Neuronal stem cell (in vitro differentiated cells): ENCODE measurements around the gene FOXI2.
A peak's percentile ranks its signal among the peaks of the same experiment; 100 is the strongest.

ENCODE experiments used
- DNase-seq: peaks from one replicate; pipeline ENCODE4 v3.0.0-alpha.2; 2013; ENCODE audit warnings: low spot score
- H2AFZ ChIP-seq: one replicate; pipeline ENCODE4 v1.6.1; 2013; ENCODE audit warnings: mild to moderate bottlenecking, low read length, inconsistent platforms
- H2AK5ac ChIP-seq: 2 replicates; pipeline ENCODE4 v1.6.1; 2013; ENCODE audit warnings: low read depth, mild to moderate bottlenecking, inconsistent platforms, low read length, moderate library complexity, mixed read lengths
- H2BK120ac ChIP-seq: 2 replicates; pipeline ENCODE4 v1.6.1; 2013; ENCODE audit warnings: low read depth, mild to moderate bottlenecking, inconsistent platforms, low read length, moderate library complexity, mixed read lengths
- H2BK12ac ChIP-seq: one replicate; pipeline ENCODE4 v1.6.1; 2013; ENCODE audit warnings: low read length, inconsistent platforms
- H2BK15ac ChIP-seq: 2 replicates; pipeline ENCODE4 v1.6.1; 2013; ENCODE audit warnings: mild to moderate bottlenecking, low read length, inconsistent platforms, mixed read lengths
- H2BK5ac ChIP-seq: one replicate; pipeline ENCODE4 v1.6.1; 2013; ENCODE audit warnings: inconsistent platforms, mild to moderate bottlenecking, low read length, moderate library complexity
- H3K14ac ChIP-seq: one replicate; pipeline ENCODE4 v1.6.1; 2013; ENCODE audit warnings: low read length, inconsistent platforms
- H3K18ac ChIP-seq: 2 replicates; pipeline ENCODE4 v1.6.1; 2013; ENCODE audit warnings: low read length, inconsistent platforms
- H3K23ac ChIP-seq: 2 replicates; pipeline ENCODE4 v1.6.1; 2013; ENCODE audit warnings: low read depth, mild to moderate bottlenecking, mixed read lengths, low read length, inconsistent platforms; ENCODE audit not compliant: poor library complexity
- H3K27ac ChIP-seq: replicated peaks from 3 replicates; pipeline ENCODE4 v1.5.1; 2013; ENCODE audit warnings: low read length, inconsistent platforms
- H3K27me3 ChIP-seq, 3 experiments: 2 replicates each; pipeline ENCODE4 v1.6.1; 2013; ENCODE audit warnings: low read length in 3 of 3, mild to moderate bottlenecking in 2 of 3, inconsistent platforms in 1 of 3, low read depth in 1 of 3, mixed read lengths in 1 of 3, moderate library complexity in 1 of 3; ENCODE audit not compliant: control insufficient read depth in 3 of 3, insufficient read depth in 3 of 3
- H3K36me3 ChIP-seq, 2 donors: replicated peaks in 1 of 2; 2 replicates each; pipeline ENCODE4 v1.6.1; 2013; ENCODE audit warnings: low read length in 2 of 2; ENCODE audit not compliant: control insufficient read depth in 2 of 2, insufficient read depth in 2 of 2
- H3K4ac ChIP-seq: 2 replicates; pipeline ENCODE4 v1.6.1; 2013; ENCODE audit warnings: inconsistent platforms, mild to moderate bottlenecking, low read length, moderate library complexity
- H3K4me1 ChIP-seq, 2 donors: 1 replicate in 1 of 2; 2 replicates in 1 of 2; pipeline ENCODE4 v1.6.1; 2013; ENCODE audit warnings: low read length in 2 of 2, low read depth in 1 of 2; ENCODE audit not compliant: control insufficient read depth in 2 of 2, insufficient read depth in 1 of 2
- H3K4me2 ChIP-seq: one replicate; pipeline ENCODE4 v1.6.1; 2013; ENCODE audit warnings: mild to moderate bottlenecking, low read length, inconsistent platforms; ENCODE audit not compliant: insufficient read depth, poor library complexity, severe bottlenecking
- H3K4me3 ChIP-seq, 2 donors: 2 replicates each; pipeline ENCODE4 v1.5.1; 2013; ENCODE audit warnings: low read length in 2 of 2, mild to moderate bottlenecking in 2 of 2, inconsistent platforms in 1 of 2, moderate library complexity in 1 of 2
- H3K79me1 ChIP-seq: one replicate; pipeline ENCODE4 v1.6.1; 2013; ENCODE audit warnings: low read depth, mild to moderate bottlenecking, inconsistent platforms, low read length, moderate library complexity
- H3K9ac ChIP-seq: one replicate; pipeline ENCODE4 v1.6.1; 2013; ENCODE audit warnings: mild to moderate bottlenecking, low read depth, low read length, inconsistent platforms; ENCODE audit not compliant: poor library complexity
- H3K9me3 ChIP-seq, 2 donors: replicated peaks in 1 of 2; 2 replicates each; pipeline versions ENCODE3 to v1.6.1; 2013; ENCODE audit warnings: low read length in 2 of 2, mild to moderate bottlenecking in 2 of 2, inconsistent platforms in 1 of 2, low read depth in 1 of 2, mixed read lengths in 1 of 2, moderate library complexity in 1 of 2; ENCODE audit not compliant: control insufficient read depth in 2 of 2, insufficient read depth in 1 of 2
- H4K8ac ChIP-seq: one replicate; pipeline ENCODE4 v1.6.1; 2013; ENCODE audit warnings: low read depth, mild to moderate bottlenecking, inconsistent platforms, low read length, moderate library complexity
- H4K91ac ChIP-seq: one replicate; pipeline ENCODE4 v1.6.1; 2013; ENCODE audit warnings: low read length, low read depth, mild to moderate bottlenecking, inconsistent platforms; ENCODE audit not compliant: poor library complexity
- WGBS, 2 donors: extraction: QIAGEN DNeasy Blood & Tissue Kit; methylation state at CpG; one replicate each; pipeline ENCODE4 v1.1.7; 2013; ENCODE audit warnings: missing lambda C conversion rate in 2 of 2, mixed read lengths in 1 of 2; ENCODE audit not compliant: insufficient read length in 2 of 2, insufficient replicate concordance in 1 of 2; ENCODE audit errors: extremely low coverage in 2 of 2; 5-methylcytosine and 5-hydroxymethylcytosine counted together

Gene FOXI2

GRCh38 chr10:127737563-127738511, 852 bp downstream of the FOXI2 start:
- Histone ChIP-seq H3K4me1 (peaks cover 0 to 9% of the 10 kb centered on the region in 2 donors), H2BK15ac (peak overlapping the region; percentile 18), H3K79me1 (no peaks in the 10 kb centered on the region), H3K14ac (no peak overlapping the region), H2BK12ac (peak overlapping the region; percentile 31), H3K4me2 (peak overlapping the region; percentile 79), H4K8ac (no peak overlapping the region), H3K18ac (peak overlapping the region; percentile 60), H3K9ac (peak overlapping the region; percentile 67), H3K9me3 (no peaks in the 10 kb centered on the region), H3K27ac (no peak overlapping the region), H2BK120ac (no peak overlapping the region), H3K23ac (peak overlapping the region; percentile 36), H3K27me3 (peaks cover 42 to 75% (median 74%) of the 10 kb centered on the region in 3 experiments), H4K91ac (no peak overlapping the region), H3K4ac (no peak overlapping the region), H2AFZ (peak overlapping the region; percentile 40), H3K4me3 (peak overlapping the region in 1 of 2 donors; percentile 63), H2AK5ac (peak overlapping the region; percentile 95), H2BK5ac (no peak overlapping the region), H3K36me3 (no peaks in the 10 kb centered on the region)
- no peak for DNase-seq
- WGBS, 2 donors: no CpG with 5 or more reads among the region's 59 CpGs

GRCh38 chr10:127738512-127739424, 1.8 kb downstream of the FOXI2 start:
- peak overlapping the region; percentile 40 for H2AFZ ChIP-seq
- H3K9me3 ChIP-seq: no peaks in the 10 kb centered on the region
- no peak overlapping the region for H4K91ac ChIP-seq
- H3K36me3 ChIP-seq: no peaks in the 10 kb centered on the region
- peak overlapping the region; percentile 36 for H3K4me2 ChIP-seq
- H2BK5ac ChIP-seq: no peak overlapping the region
- H3K27me3 ChIP-seq: peaks cover 42 to 66% (median 66%) of the 10 kb centered on the region in 3 experiments
- WGBS, 2 donors: no CpG with 5 or more reads among the region's 59 CpGs
- H3K4ac ChIP-seq: no peak overlapping the region
- no peak overlapping the region for H3K27ac ChIP-seq
- H4K8ac ChIP-seq: no peak overlapping the region
- H3K79me1 ChIP-seq: no peaks in the 10 kb centered on the region
- peak overlapping the region; percentile 41 for H3K18ac ChIP-seq
- no peak overlapping the region for H2BK12ac ChIP-seq
- H3K14ac ChIP-seq: no peak overlapping the region
- H2BK15ac ChIP-seq: peak overlapping the region; percentile 45
- no peak for DNase-seq
- H3K23ac ChIP-seq: no peak overlapping the region
- no peak overlapping the region for H3K4me3 ChIP-seq
- no peak overlapping the region for H2BK120ac ChIP-seq
- peaks cover 0 to 9% of the 10 kb centered on the region in 2 donors for H3K4me1 ChIP-seq
- H2AK5ac ChIP-seq: peak overlapping the region; percentile 53
- H3K9ac ChIP-seq: no peak overlapping the region

GRCh38 chr10:127739908-127740307, 2.9 kb downstream of the FOXI2 start:
- no peak overlapping the region for H3K4ac ChIP-seq
- H3K27ac ChIP-seq: no peak overlapping the region
- no peak for DNase-seq
- no peak overlapping the region for H2AFZ ChIP-seq
- H3K4me3 ChIP-seq: no peak overlapping the region
- no peak overlapping the region for H3K18ac ChIP-seq
- H2BK12ac ChIP-seq: peak overlapping the region; percentile 8
- peaks cover 0 to 8% of the 10 kb centered on the region in 2 donors for H3K4me1 ChIP-seq
- no peak overlapping the region for H2BK5ac ChIP-seq
- no peak overlapping the region for H4K91ac ChIP-seq
- no peak overlapping the region for H2BK120ac ChIP-seq
- no peak overlapping the region for H3K4me2 ChIP-seq
- no peaks in the 10 kb centered on the region for H3K36me3 ChIP-seq
- H3K14ac ChIP-seq: no peak overlapping the region
- no CpG with 5 or more reads among the region's 1 CpG for WGBS, 2 donors
- no peak overlapping the region for H3K23ac ChIP-seq
- no peak overlapping the region for H2BK15ac ChIP-seq
- peaks cover 40 to 57% (median 54%) of the 10 kb centered on the region in 3 experiments for H3K27me3 ChIP-seq
- H3K9ac ChIP-seq: no peak overlapping the region
- no peak overlapping the region for H2AK5ac ChIP-seq
- H3K9me3 ChIP-seq: no peaks in the 10 kb centered on the region
- no peaks in the 10 kb centered on the region for H3K79me1 ChIP-seq
- no peak overlapping the region for H4K8ac ChIP-seq
